HEK293 (cell line): ENCODE results near the gene SCD.

Experiments used
- CTCF ChIA-PET: fragments of 350-600 bp; formaldehyde crosslinking; extraction: SDS; loops from one replicate; lab custom pipeline; 2021; ENCODE audit warnings: antibody characterized with exemption; lab: Yijun Ruan, JAX
- POLR2A ChIA-PET: fragments of 300-600 bp; formaldehyde crosslinking; extraction: SDS; loops from one replicate; lab custom pipeline; 2020; ENCODE audit warnings: antibody characterized with exemption, inconsistent platforms; lab: Yijun Ruan, JAX
- H3K27ac ChIP-seq: fragments of 200-500 bp; sonication (Bioruptor generic); 2 replicates; pipeline ENCODE4 v1.5.1; 2014; ENCODE audit warnings: low read depth, low read length, control low read depth, inconsistent platforms; ENCODE audit errors: extremely low read depth
- H3K36me3 ChIP-seq, 2 experiments: fragments of 200-500 bp in 1 of 2; sonication (Bioruptor generic) in 1 of 2; 1 replicate in 1 of 2; 2 replicates in 1 of 2; pipeline ENCODE4 v1.5.1; 2014 to 2017; ENCODE audit warnings: inconsistent platforms in 2 of 2, low read length in 2 of 2; ENCODE audit not compliant: control insufficient read depth in 2 of 2, insufficient read depth in 1 of 2
- H3K4me1 ChIP-seq: fragments of 200-500 bp; sonication (Bioruptor generic); 2 replicates; pipeline ENCODE4 v1.5.1; 2014; ENCODE audit warnings: mild to moderate bottlenecking, low read length, inconsistent platforms; ENCODE audit not compliant: control insufficient read depth, insufficient read depth
- H3K4me3 ChIP-seq: 2 replicates; pipeline ENCODE4 v1.5.1; 2011; ENCODE audit warnings: low read depth, mild to moderate bottlenecking, control low read depth, low read length, moderate library complexity
- H3K9me3 ChIP-seq: fragments of 200-500 bp; sonication (Bioruptor generic); 2 replicates; pipeline ENCODE4 v1.5.1; 2014; ENCODE audit warnings: low read depth, low read length, inconsistent platforms; ENCODE audit not compliant: control insufficient read depth, insufficient read depth
- EGR2 ChIP-seq: fragments of 450-650 bp; formaldehyde crosslinking; IDR thresholded peaks from 2 replicates; pipeline ENCODE4 v1.5.1; 2016; ENCODE audit warnings: low read depth, missing biosample characterization, missing genetic modification characterization
- KLF10 ChIP-seq: fragments of 450-650 bp; IDR thresholded peaks from 2 replicates; pipeline ENCODE4 v1.5.1; 2018; ENCODE audit warnings: missing biosample characterization, mild to moderate bottlenecking, missing genetic modification characterization
- PATZ1 ChIP-seq: fragments of 450-650 bp; formaldehyde crosslinking; IDR thresholded peaks from 2 replicates; pipeline ENCODE4 v1.5.1; 2016; ENCODE audit warnings: missing biosample characterization, missing genetic modification characterization
- PRDM1 ChIP-seq: fragments of 450-650 bp; formaldehyde crosslinking; IDR thresholded peaks from 2 replicates; pipeline ENCODE4; 2016; ENCODE audit warnings: missing biosample characterization, missing genetic modification characterization
- SCRT1 ChIP-seq: fragments of 450-650 bp; formaldehyde crosslinking; IDR thresholded peaks from 2 replicates; pipeline ENCODE4 v1.5.1; 2016; ENCODE audit warnings: missing biosample characterization, missing genetic modification characterization, borderline replicate concordance
- WT1 ChIP-seq: fragments of 450-650 bp; formaldehyde crosslinking; IDR thresholded peaks from 2 replicates; pipeline ENCODE4 v1.5.1; 2016; ENCODE audit warnings: missing biosample characterization, missing genetic modification characterization
- ZFHX2 ChIP-seq: fragments of 450-650 bp; formaldehyde crosslinking; conservative IDR thresholded peaks from 2 replicates; pipeline ENCODE4 v1.5.1; 2016; ENCODE audit warnings: missing biosample characterization, missing genetic modification characterization
- ZNF18 ChIP-seq: fragments of 450-650 bp; formaldehyde crosslinking; IDR thresholded peaks from 2 replicates; pipeline ENCODE4 v1.5.1; 2016; ENCODE audit warnings: missing biosample characterization, missing genetic modification characterization
- ZNF366 ChIP-seq: fragments of 450-650 bp; formaldehyde crosslinking; conservative IDR thresholded peaks from 2 replicates; pipeline ENCODE4 v1.5.1; 2016; ENCODE audit warnings: missing biosample characterization, missing genetic modification characterization
- ZNF37A ChIP-seq: fragments of 450-650 bp; IDR thresholded peaks from 2 replicates; pipeline ENCODE4 v1.5.1; 2018; ENCODE audit warnings: missing biosample characterization, missing genetic modification characterization
- ZNF501 ChIP-seq: fragments of 450-650 bp; formaldehyde crosslinking; IDR thresholded peaks from 2 replicates; pipeline ENCODE4 v1.5.1; 2016; ENCODE audit warnings: missing biosample characterization, missing genetic modification characterization
- ZNF561 ChIP-seq: fragments of 450-650 bp; IDR thresholded peaks from 2 replicates; pipeline ENCODE4 v1.5.1; 2018; ENCODE audit warnings: missing biosample characterization, missing genetic modification characterization, borderline replicate concordance
- ZNF600 ChIP-seq: fragments of 450-650 bp; formaldehyde crosslinking; IDR thresholded peaks from 2 replicates; pipeline ENCODE4 v1.5.1; 2016; ENCODE audit warnings: missing biosample characterization, missing genetic modification characterization
- ZNF692 ChIP-seq: fragments of 450-650 bp; formaldehyde crosslinking; IDR thresholded peaks from 2 replicates; pipeline ENCODE4 v1.5.1; 2016; ENCODE audit warnings: missing biosample characterization, missing genetic modification characterization
- ZNF792 ChIP-seq: fragments of 450-650 bp; formaldehyde crosslinking; IDR thresholded peaks from 2 replicates; pipeline ENCODE4 v1.5.1; 2016; ENCODE audit warnings: missing biosample characterization, missing genetic modification characterization
- ZNF837 ChIP-seq: fragments of 450-650 bp; formaldehyde crosslinking; IDR thresholded peaks from 2 replicates; pipeline ENCODE4 v1.5.1; 2016; ENCODE audit warnings: missing biosample characterization, missing genetic modification characterization
- TF ChIP-seq, protein P1 (sequence below): fragments of 450-650 bp; formaldehyde crosslinking; IDR thresholded peaks from 2 replicates; pipeline ENCODE4 v1.5.1; 2017; ENCODE audit warnings: missing biosample characterization, missing genetic modification characterization
- TF ChIP-seq, protein P2 (sequence below): fragments of 450-650 bp; formaldehyde crosslinking; IDR thresholded peaks from 2 replicates; pipeline ENCODE4 v1.5.1; 2017; ENCODE audit warnings: missing biosample characterization, missing genetic modification characterization
- TF ChIP-seq, protein P3 (sequence below): fragments of 450-650 bp; formaldehyde crosslinking; IDR thresholded peaks from 2 replicates; pipeline ENCODE4 v1.5.1; 2016; ENCODE audit warnings: missing biosample characterization, missing genetic modification characterization, borderline replicate concordance
- TF ChIP-seq, protein P4 (sequence below): fragments of 450-650 bp; formaldehyde crosslinking; IDR thresholded peaks from 2 replicates; pipeline ENCODE4 v1.5.1; 2016; ENCODE audit warnings: missing biosample characterization, missing genetic modification characterization

Gene SCD

GRCh38 chr10:100359030-100359432, 12.0 kb downstream of the SCD start:
- Histone ChIP-seq H3K4me3 (no peak overlapping the region), H3K4me1 (peaks cover 5% of the 10 kb centered on the region), H3K36me3 (peaks cover 64 to 82% of the 10 kb centered on the region in 2 experiments), H3K9me3 (no peaks in the 10 kb centered on the region), H3K27ac (no peak overlapping the region)
- ChIA-PET POLR2A (interaction anchor here (0.7 to 3.3 kb wide), 3 partner anchors 12 to 15 kb away, joined by 5 to 17 read pairs (median 10); partner anchors contain the start of gene SCD), CTCF (interaction anchor here (0.6 to 1.5 kb wide), 5 partner anchors 8 to 748 kb away, joined by 3 to 5 read pairs (median 4); no protein-coding TSS in a partner anchor)
- TF ChIP-seq ZNF600 (tag by site-specific recombination) (no peak), PRDM1 (tag by site-specific recombination) (0 out of 2 replicates have a peak, but pooled peaks have one; percentile 41), SCRT1 (tag by site-specific recombination) (no peak), WT1 (peak; percentile 85), ZNF692 (no peak), ZNF18 (no peak), KLF10 (tag by site-specific recombination) (no peak), ZNF501 (tag by site-specific recombination) (0 out of 2 replicates have a peak, but pooled peaks have one; percentile 24), ZNF837 (no peak), PATZ1 (tag by site-specific recombination) (no peak), EGR2 (tag by site-specific recombination) (peak; percentile 87), ZNF37A (no peak), ZNF366 (tag by site-specific recombination) (peak; percentile 71), ZNF561 (tag by site-specific recombination) (no peak), ZNF792 (tag by site-specific recombination) (no peak), ZFHX2 (tag by site-specific recombination) (peak; percentile 41)
- TF ChIP-seq, protein P1, sequence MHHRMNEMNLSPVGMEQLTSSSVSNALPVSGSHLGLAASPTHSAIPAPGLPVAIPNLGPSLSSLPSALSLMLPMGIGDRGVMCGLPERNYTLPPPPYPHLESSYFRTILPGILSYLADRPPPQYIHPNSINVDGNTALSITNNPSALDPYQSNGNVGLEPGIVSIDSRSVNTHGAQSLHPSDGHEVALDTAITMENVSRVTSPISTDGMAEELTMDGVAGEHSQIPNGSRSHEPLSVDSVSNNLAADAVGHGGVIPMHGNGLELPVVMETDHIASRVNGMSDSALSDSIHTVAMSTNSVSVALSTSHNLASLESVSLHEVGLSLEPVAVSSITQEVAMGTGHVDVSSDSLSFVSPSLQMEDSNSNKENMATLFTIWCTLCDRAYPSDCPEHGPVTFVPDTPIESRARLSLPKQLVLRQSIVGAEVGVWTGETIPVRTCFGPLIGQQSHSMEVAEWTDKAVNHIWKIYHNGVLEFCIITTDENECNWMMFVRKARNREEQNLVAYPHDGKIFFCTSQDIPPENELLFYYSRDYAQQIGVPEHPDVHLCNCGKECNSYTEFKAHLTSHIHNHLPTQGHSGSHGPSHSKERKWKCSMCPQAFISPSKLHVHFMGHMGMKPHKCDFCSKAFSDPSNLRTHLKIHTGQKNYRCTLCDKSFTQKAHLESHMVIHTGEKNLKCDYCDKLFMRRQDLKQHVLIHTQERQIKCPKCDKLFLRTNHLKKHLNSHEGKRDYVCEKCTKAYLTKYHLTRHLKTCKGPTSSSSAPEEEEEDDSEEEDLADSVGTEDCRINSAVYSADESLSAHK (tag by site-specific recombination): no peak
- TF ChIP-seq, protein P2, sequence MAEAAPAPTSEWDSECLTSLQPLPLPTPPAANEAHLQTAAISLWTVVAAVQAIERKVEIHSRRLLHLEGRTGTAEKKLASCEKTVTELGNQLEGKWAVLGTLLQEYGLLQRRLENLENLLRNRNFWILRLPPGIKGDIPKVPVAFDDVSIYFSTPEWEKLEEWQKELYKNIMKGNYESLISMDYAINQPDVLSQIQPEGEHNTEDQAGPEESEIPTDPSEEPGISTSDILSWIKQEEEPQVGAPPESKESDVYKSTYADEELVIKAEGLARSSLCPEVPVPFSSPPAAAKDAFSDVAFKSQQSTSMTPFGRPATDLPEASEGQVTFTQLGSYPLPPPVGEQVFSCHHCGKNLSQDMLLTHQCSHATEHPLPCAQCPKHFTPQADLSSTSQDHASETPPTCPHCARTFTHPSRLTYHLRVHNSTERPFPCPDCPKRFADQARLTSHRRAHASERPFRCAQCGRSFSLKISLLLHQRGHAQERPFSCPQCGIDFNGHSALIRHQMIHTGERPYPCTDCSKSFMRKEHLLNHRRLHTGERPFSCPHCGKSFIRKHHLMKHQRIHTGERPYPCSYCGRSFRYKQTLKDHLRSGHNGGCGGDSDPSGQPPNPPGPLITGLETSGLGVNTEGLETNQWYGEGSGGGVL: 0 out of 2 replicates have a peak, but pooled peaks have one; percentile 44
- TF ChIP-seq, protein P3, sequence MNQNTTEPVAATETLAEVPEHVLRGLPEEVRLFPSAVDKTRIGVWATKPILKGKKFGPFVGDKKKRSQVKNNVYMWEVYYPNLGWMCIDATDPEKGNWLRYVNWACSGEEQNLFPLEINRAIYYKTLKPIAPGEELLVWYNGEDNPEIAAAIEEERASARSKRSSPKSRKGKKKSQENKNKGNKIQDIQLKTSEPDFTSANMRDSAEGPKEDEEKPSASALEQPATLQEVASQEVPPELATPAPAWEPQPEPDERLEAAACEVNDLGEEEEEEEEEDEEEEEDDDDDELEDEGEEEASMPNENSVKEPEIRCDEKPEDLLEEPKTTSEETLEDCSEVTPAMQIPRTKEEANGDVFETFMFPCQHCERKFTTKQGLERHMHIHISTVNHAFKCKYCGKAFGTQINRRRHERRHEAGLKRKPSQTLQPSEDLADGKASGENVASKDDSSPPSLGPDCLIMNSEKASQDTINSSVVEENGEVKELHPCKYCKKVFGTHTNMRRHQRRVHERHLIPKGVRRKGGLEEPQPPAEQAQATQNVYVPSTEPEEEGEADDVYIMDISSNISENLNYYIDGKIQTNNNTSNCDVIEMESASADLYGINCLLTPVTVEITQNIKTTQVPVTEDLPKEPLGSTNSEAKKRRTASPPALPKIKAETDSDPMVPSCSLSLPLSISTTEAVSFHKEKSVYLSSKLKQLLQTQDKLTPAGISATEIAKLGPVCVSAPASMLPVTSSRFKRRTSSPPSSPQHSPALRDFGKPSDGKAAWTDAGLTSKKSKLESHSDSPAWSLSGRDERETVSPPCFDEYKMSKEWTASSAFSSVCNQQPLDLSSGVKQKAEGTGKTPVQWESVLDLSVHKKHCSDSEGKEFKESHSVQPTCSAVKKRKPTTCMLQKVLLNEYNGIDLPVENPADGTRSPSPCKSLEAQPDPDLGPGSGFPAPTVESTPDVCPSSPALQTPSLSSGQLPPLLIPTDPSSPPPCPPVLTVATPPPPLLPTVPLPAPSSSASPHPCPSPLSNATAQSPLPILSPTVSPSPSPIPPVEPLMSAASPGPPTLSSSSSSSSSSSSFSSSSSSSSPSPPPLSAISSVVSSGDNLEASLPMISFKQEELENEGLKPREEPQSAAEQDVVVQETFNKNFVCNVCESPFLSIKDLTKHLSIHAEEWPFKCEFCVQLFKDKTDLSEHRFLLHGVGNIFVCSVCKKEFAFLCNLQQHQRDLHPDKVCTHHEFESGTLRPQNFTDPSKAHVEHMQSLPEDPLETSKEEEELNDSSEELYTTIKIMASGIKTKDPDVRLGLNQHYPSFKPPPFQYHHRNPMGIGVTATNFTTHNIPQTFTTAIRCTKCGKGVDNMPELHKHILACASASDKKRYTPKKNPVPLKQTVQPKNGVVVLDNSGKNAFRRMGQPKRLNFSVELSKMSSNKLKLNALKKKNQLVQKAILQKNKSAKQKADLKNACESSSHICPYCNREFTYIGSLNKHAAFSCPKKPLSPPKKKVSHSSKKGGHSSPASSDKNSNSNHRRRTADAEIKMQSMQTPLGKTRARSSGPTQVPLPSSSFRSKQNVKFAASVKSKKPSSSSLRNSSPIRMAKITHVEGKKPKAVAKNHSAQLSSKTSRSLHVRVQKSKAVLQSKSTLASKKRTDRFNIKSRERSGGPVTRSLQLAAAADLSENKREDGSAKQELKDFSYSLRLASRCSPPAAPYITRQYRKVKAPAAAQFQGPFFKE (tag by site-specific recombination): no peak
- TF ChIP-seq, protein P4, sequence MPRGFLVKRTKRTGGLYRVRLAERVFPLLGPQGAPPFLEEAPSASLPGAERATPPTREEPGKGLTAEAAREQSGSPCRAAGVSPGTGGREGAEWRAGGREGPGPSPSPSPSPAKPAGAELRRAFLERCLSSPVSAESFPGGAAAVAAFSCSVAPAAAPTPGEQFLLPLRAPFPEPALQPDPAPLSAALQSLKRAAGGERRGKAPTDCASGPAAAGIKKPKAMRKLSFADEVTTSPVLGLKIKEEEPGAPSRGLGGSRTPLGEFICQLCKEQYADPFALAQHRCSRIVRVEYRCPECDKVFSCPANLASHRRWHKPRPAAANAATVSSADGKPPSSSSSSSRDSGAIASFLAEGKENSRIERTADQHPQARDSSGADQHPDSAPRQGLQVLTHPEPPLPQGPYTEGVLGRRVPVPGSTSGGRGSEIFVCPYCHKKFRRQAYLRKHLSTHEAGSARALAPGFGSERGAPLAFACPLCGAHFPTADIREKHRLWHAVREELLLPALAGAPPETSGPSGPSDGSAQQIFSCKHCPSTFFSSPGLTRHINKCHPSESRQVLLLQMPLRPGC (tag by site-specific recombination): no peak
